IMR-90 (cell line): Measurements from ENCODE around the gene ZBP1. TPM values are rescaled to one million over a fixed set of nuclear protein-coding genes. Genes with fewer than 3 reads are reported as not detected.

Source experiments
- ATAC-seq: fragments of 200-7000 bp; cut with Tn5 transposase; 2 replicates; pipeline ENCODE4 v1.9.1; 2020; ENCODE audit warnings: low read depth, mild to moderate bottlenecking, moderate library complexity
- Bru-seq: library from RNA; stranded (reverse); fragments of 400-500 nt; gene quantifications from one replicate; lab custom pipeline; 2021; lab: Mats Ljungman, UMichigan
- BruChase-seq, 2 experiments: library from RNA; stranded (reverse); fragments of 400-500 nt; gene quantifications; one replicate each; lab custom pipeline; 2021; lab: Mats Ljungman, UMichigan
- BruUV-seq: library from RNA; stranded (reverse); fragments of 400-500 nt; replicated peaks from 2 replicates; lab custom pipeline; 2021; lab: Mats Ljungman, UMichigan
- CTCF ChIA-PET: fragments of 300-600 bp; formaldehyde crosslinking; extraction: SDS; loops from one replicate; lab custom pipeline; 2021; ENCODE audit warnings: antibody characterized with exemption; lab: Yijun Ruan, JAX
- POLR2A ChIA-PET: fragments of 300-600 bp; sonication (Branson Sonifier 250); formaldehyde crosslinking; loops from one replicate; lab custom pipeline; 2022; ENCODE audit warnings: antibody characterized with exemption; ENCODE audit not compliant: unreplicated experiment; lab: Charles Lee
- DNase-seq: peaks from one replicate; pipeline ENCODE4 v3.0.0; 2013
- H2AFZ ChIP-seq: replicated peaks from 2 replicates; pipeline ENCODE3; 2013; ENCODE audit warnings: low read length, mild to moderate bottlenecking; ENCODE audit not compliant: poor library complexity
- H2AK5ac ChIP-seq: 2 replicates; pipeline ENCODE4 v1.6.1; 2013; ENCODE audit warnings: low read depth, low read length, inconsistent platforms
- H2AK9ac ChIP-seq: replicated peaks from 2 replicates; pipeline ENCODE3; 2013; ENCODE audit warnings: mild to moderate bottlenecking, low read depth, low read length, moderate library complexity; ENCODE audit not compliant: poor library complexity
- H2BK120ac ChIP-seq: 2 replicates; pipeline ENCODE4 v1.6.1; 2013; ENCODE audit warnings: low read depth, low read length, inconsistent platforms
- H2BK15ac ChIP-seq: 3 replicates; pipeline ENCODE4 v1.6.1; 2013; ENCODE audit warnings: low read depth, low read length, inconsistent platforms
- H2BK20ac ChIP-seq: 2 replicates; pipeline ENCODE4 v1.6.1; 2013; ENCODE audit warnings: low read depth, mild to moderate bottlenecking, inconsistent platforms, low read length, moderate library complexity
- H2BK5ac ChIP-seq: 2 replicates; pipeline ENCODE4 v1.6.1; 2013; ENCODE audit warnings: mild to moderate bottlenecking, low read depth, low read length, inconsistent platforms; ENCODE audit not compliant: poor library complexity, severe bottlenecking
- H3K14ac ChIP-seq: replicated peaks from 2 replicates; pipeline ENCODE4 v1.6.1; 2013; ENCODE audit warnings: low read depth, low read length, inconsistent platforms
- H3K18ac ChIP-seq: 2 replicates; pipeline ENCODE4 v1.6.1; 2013; ENCODE audit warnings: low read depth, low read length, control low read depth
- H3K23ac ChIP-seq: 2 replicates; pipeline ENCODE4 v1.6.1; 2013; ENCODE audit warnings: low read depth, low read length, inconsistent platforms
- H3K27ac ChIP-seq: 2 replicates; pipeline ENCODE4 v1.5.1; 2013; ENCODE audit warnings: mild to moderate bottlenecking, control low read depth, low read length; ENCODE audit not compliant: insufficient read depth
- H3K27me3 ChIP-seq: 2 replicates; pipeline ENCODE4 v1.6.1; 2013; ENCODE audit warnings: low read length; ENCODE audit not compliant: control insufficient read depth, insufficient read depth
- H3K36me3 ChIP-seq: 2 replicates; pipeline ENCODE4 v1.6.1; 2013; ENCODE audit warnings: low read length, mixed read lengths; ENCODE audit not compliant: control insufficient read depth, insufficient read depth
- H3K4ac ChIP-seq: 2 replicates; pipeline ENCODE4 v1.6.1; 2013; ENCODE audit warnings: low read depth, low read length, inconsistent platforms
- H3K4me1 ChIP-seq: 2 replicates; pipeline ENCODE4 v1.6.1; 2013; ENCODE audit warnings: low read length, mixed read lengths; ENCODE audit not compliant: control insufficient read depth, insufficient read depth
- H3K4me2 ChIP-seq: 2 replicates; pipeline ENCODE4 v1.6.1; 2013; ENCODE audit warnings: low read depth, mild to moderate bottlenecking, control low read depth, low read length, moderate library complexity
- H3K4me3 ChIP-seq: 2 replicates; pipeline ENCODE4 v1.5.1; 2013; ENCODE audit warnings: low read depth, mild to moderate bottlenecking, control low read depth, low read length, moderate library complexity; ENCODE audit not compliant: insufficient read depth
- H3K56ac ChIP-seq: 2 replicates; pipeline ENCODE4 v1.6.1; 2013; ENCODE audit warnings: low read length, inconsistent platforms; ENCODE audit not compliant: insufficient read depth; ENCODE audit errors: extremely low read depth
- H3K79me1 ChIP-seq, 2 experiments: 2 replicates each; pipeline ENCODE4 v1.6.1; 2013; ENCODE audit warnings: low read length in 2 of 2, inconsistent platforms in 1 of 2, low read depth in 1 of 2
- H3K9ac ChIP-seq: 2 replicates; pipeline ENCODE4 v1.6.1; 2013; ENCODE audit warnings: low read depth, low read length, control low read depth
- H3K9me1 ChIP-seq: 2 replicates; pipeline ENCODE4 v1.6.1; 2013; ENCODE audit warnings: low read length, inconsistent platforms; ENCODE audit not compliant: insufficient read depth
- H3K9me3 ChIP-seq: 2 replicates; pipeline ENCODE4 v1.6.1; 2013; ENCODE audit warnings: low read length; ENCODE audit not compliant: control insufficient read depth, insufficient read depth
- H4K20me1 ChIP-seq: 2 replicates; pipeline ENCODE4 v1.6.1; 2013; ENCODE audit warnings: low read length, inconsistent platforms; ENCODE audit not compliant: insufficient read depth
- H4K5ac ChIP-seq: 2 replicates; pipeline ENCODE4 v1.6.1; 2013; ENCODE audit warnings: mild to moderate bottlenecking, low read depth, low read length, control low read depth
- H4K8ac ChIP-seq, 2 experiments: 2 replicates each; pipeline ENCODE4 v1.6.1; 2013; ENCODE audit warnings: low read depth in 2 of 2, low read length in 2 of 2, control low read depth in 1 of 2, inconsistent platforms in 1 of 2
- H4K91ac ChIP-seq: 2 replicates; pipeline ENCODE4 v1.6.1; 2013; ENCODE audit warnings: low read depth, low read length, inconsistent platforms; ENCODE audit not compliant: insufficient read depth
- BHLHE40 ChIP-seq: fragments of 150-350 bp; IDR thresholded peaks from 2 replicates; pipeline ENCODE4 v1.6.1; 2016; ENCODE audit warnings: mild to moderate bottlenecking, low read depth, low read length
- CEBPB ChIP-seq: IDR thresholded peaks from 2 replicates; pipeline ENCODE4 v1.6.1; 2012; ENCODE audit warnings: low read depth, low read length, improper control_type of control experiment
- CHD1 ChIP-seq: IDR thresholded peaks from 2 replicates; pipeline ENCODE4 v1.6.1; 2012; ENCODE audit warnings: low read depth, low read length, improper control_type of control experiment
- FOS ChIP-seq: fragments of 150-350 bp; IDR thresholded peaks from 2 replicates; pipeline ENCODE4 v1.6.1; 2016; ENCODE audit warnings: low read depth, low read length
- MAFK ChIP-seq: IDR thresholded peaks from 2 replicates; pipeline ENCODE4 v1.6.1; 2012; ENCODE audit warnings: low read depth, low read length, improper control_type of control experiment
- MXI1 ChIP-seq: IDR thresholded peaks from 2 replicates; pipeline ENCODE4 v1.6.1; 2012; ENCODE audit warnings: low read depth, mild to moderate bottlenecking, low read length, moderate library complexity, borderline replicate concordance
- NFE2L2 ChIP-seq: fragments of 150-350 bp; IDR thresholded peaks from 2 replicates; pipeline ENCODE4 v1.6.1; 2016; ENCODE audit warnings: low read depth, mild to moderate bottlenecking, low read length
- POLR2A ChIP-seq: IDR thresholded peaks from 2 replicates; pipeline ENCODE4 v1.6.1; 2012; ENCODE audit warnings: mild to moderate bottlenecking, low read depth, low read length
- RAD21 ChIP-seq: IDR thresholded peaks from 2 replicates; pipeline ENCODE4 v1.6.1; 2012; ENCODE audit warnings: low read length, improper control_type of control experiment
- RCOR1 ChIP-seq: IDR thresholded peaks from 2 replicates; pipeline ENCODE4 v1.6.1; 2012; ENCODE audit warnings: mild to moderate bottlenecking, low read length, improper control_type of control experiment; ENCODE audit not compliant: insufficient replicate concordance
- RFX5 ChIP-seq: IDR thresholded peaks from 2 replicates; pipeline ENCODE4 v1.8.0; 2012; ENCODE audit warnings: low read depth, mild to moderate bottlenecking, low read length, moderate library complexity
- SMC3 ChIP-seq: fragments of 150-350 bp; IDR thresholded peaks from 2 replicates; pipeline ENCODE4 v1.6.1; 2016; ENCODE audit warnings: low read depth, mild to moderate bottlenecking, antibody characterized with exemption, low read length, moderate library complexity
- WGBS, 2 experiments: methylation state at CpG; one replicate each; pipeline versions ENCODE4 v1.1.5 to v1.1.7; 2013; ENCODE audit warnings: missing lambda C conversion rate in 2 of 2; ENCODE audit not compliant: insufficient read length in 1 of 2; ENCODE audit errors: extremely low coverage in 2 of 2; 5-methylcytosine and 5-hydroxymethylcytosine counted together
- dilution Hi-C: fragments of 300-500 bp; cut with HindIII; formaldehyde crosslinking; loops from one replicate; pipeline ENCODE4 v1.14.3; 2018; ENCODE audit warnings: low sequenced_read_pairs; ENCODE audit not compliant: unreplicated experiment
- in situ Hi-C: fragments of 300-500 bp; cut with MboI; formaldehyde crosslinking; loops from 3 replicates; pipeline ENCODE4 v1.14.3; 2019; ENCODE audit warnings: low sequenced_read_pairs, inconsistent platforms, mixed read lengths
- intact Hi-C: fragments of 100-400 bp; cut with micrococcal nuclease; formaldehyde crosslinking; loops from 2 replicates; pipeline ENCODE4 v1.10.0; 2022
- long read RNA-seq: library from polyadenylated mRNA; unstranded; transcript quantifications from one replicate; pipeline ENCODE4 v2.0.0, GENCODE V29; 2021; ENCODE audit not compliant: unreplicated experiment
- polyA plus RNA-seq, 3 experiments: library from polyadenylated mRNA; depleted of rRNA; stranded (reverse); fragments of >200 nt; gene quantifications; 2 replicates each; pipeline ENCODE4 v1.2.3, GENCODE V29; 2012; ENCODE audit warnings: low replicate concordance in 1 of 3
- total RNA-seq: library from RNA; depleted of rRNA; stranded (reverse); fragments of >200 nt; gene quantifications from 2 replicates; pipeline ENCODE4 v1.2.3, GENCODE V29; 2012; rRNA removed
- TF ChIP-seq, protein P1 (sequence below): conservative IDR thresholded peaks from 2 replicates; pipeline ENCODE4 v1.5.1; 2012; ENCODE audit warnings: mild to moderate bottlenecking, low read depth, low read length, improper control_type of control experiment
- TF ChIP-seq, protein P2 (sequence below): fragments of 150-350 bp; IDR thresholded peaks from 2 replicates; pipeline ENCODE4 v1.6.1; 2017; ENCODE audit warnings: mild to moderate bottlenecking, antibody characterized with exemption, low read length, low read depth

The ZBP1 gene, protein sequence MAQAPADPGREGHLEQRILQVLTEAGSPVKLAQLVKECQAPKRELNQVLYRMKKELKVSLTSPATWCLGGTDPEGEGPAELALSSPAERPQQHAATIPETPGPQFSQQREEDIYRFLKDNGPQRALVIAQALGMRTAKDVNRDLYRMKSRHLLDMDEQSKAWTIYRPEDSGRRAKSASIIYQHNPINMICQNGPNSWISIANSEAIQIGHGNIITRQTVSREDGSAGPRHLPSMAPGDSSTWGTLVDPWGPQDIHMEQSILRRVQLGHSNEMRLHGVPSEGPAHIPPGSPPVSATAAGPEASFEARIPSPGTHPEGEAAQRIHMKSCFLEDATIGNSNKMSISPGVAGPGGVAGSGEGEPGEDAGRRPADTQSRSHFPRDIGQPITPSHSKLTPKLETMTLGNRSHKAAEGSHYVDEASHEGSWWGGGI
- total RNA-seq: not detected in 2 replicates
- polyA plus RNA-seq (2012; rRNA removed): not detected in 2 replicates
- not detected in 2 replicates for polyA plus RNA-seq (2012; cell fraction: cytosol; rRNA removed)
- not detected in 2 replicates for polyA plus RNA-seq (2012; cell fraction: nucleus; rRNA removed; ENCODE audit: low replicate concordance)
- Bru-seq, nascent RNA: not detected
- BruChase-seq, experiment 1, labeled RNA remaining after a 6-hour chase: percentile 5 among the genes with signal in this experiment
- not detected for BruChase-seq, experiment 2, labeled RNA remaining after a 2-hour chase
- long read RNA-seq: 0 reads

DNA sequence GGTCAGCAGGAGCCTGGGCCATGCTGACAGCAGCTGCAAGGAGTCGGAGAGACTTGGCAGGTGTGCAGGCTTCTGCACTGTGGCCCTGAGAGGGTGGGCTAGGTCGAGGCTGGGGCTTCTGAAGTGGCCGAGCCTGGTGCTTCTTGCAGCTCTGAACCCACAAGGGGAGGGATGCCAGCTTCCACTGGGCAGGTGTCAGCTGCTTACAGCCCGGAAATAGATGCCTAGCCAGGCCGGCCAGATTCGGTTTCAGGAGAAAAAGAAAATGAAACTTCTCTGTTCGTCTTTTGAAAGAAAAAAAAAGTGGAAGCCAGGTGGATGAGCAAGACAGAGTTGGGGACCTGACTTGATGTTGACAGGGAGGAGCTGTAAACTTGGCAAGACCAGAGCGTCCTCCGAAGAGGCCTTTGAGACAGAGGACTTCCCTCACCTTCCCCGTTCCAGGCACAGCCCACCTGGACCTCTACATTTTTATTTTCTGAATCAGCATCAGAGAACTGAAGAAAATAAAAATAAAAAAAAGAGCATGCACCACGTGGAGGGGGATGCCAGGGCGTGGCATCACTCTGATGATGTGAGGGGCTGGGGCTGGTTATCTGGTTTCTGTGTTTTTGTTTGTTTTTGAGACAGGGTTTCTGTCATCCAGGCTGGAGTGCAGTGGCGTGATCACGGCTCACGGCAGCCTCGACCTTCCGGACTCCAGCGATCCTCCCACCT, at the start of gene ZBP1:
Gene ZBP1 (minus strand): TSS at position 153 of the 717 bp plus-strand sequence. CDS start 131 bp downstream, at position 22.
- in situ Hi-C loops: no loop called here
- TF ChIP-seq, protein P1, sequence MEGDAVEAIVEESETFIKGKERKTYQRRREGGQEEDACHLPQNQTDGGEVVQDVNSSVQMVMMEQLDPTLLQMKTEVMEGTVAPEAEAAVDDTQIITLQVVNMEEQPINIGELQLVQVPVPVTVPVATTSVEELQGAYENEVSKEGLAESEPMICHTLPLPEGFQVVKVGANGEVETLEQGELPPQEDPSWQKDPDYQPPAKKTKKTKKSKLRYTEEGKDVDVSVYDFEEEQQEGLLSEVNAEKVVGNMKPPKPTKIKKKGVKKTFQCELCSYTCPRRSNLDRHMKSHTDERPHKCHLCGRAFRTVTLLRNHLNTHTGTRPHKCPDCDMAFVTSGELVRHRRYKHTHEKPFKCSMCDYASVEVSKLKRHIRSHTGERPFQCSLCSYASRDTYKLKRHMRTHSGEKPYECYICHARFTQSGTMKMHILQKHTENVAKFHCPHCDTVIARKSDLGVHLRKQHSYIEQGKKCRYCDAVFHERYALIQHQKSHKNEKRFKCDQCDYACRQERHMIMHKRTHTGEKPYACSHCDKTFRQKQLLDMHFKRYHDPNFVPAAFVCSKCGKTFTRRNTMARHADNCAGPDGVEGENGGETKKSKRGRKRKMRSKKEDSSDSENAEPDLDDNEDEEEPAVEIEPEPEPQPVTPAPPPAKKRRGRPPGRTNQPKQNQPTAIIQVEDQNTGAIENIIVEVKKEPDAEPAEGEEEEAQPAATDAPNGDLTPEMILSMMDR: no peak
- no peak for TF ChIP-seq RCOR1
- TF ChIP-seq POLR2A: no peak
- no peak for TF ChIP-seq RFX5
- TF ChIP-seq MXI1: no peak
- TF ChIP-seq, protein P2, sequence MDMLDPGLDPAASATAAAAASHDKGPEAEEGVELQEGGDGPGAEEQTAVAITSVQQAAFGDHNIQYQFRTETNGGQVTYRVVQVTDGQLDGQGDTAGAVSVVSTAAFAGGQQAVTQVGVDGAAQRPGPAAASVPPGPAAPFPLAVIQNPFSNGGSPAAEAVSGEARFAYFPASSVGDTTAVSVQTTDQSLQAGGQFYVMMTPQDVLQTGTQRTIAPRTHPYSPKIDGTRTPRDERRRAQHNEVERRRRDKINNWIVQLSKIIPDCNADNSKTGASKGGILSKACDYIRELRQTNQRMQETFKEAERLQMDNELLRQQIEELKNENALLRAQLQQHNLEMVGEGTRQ: no peak
- TF ChIP-seq SMC3: no peak
- TF ChIP-seq MAFK: no peak
- TF ChIP-seq RAD21: no peak
- TF ChIP-seq CEBPB: no peak
- TF ChIP-seq FOS: no peak
- no peak for TF ChIP-seq BHLHE40
- no peak for TF ChIP-seq CHD1
- no peak for TF ChIP-seq NFE2L2

More for the DNA sequence above, at the start of gene ZBP1:
- Histone ChIP-seq H3K9ac (no peak within 1 kb of the TSS), H2AK9ac (no peak within 1 kb of the TSS), H2BK20ac (no peak within 1 kb of the TSS), H4K91ac (no peak within 1 kb of the TSS), H3K27me3 (peaks cover 9% of the 10 kb centered on the region), H3K14ac (no peak within 1 kb of the TSS), H2AFZ (no peak within 1 kb of the TSS), H3K4me2 (no peak within 1 kb of the TSS), H3K79me1 (no peaks in the 10 kb centered on the region), H2AK5ac (no peak within 1 kb of the TSS), H3K4me3 (no peak within 1 kb of the TSS), H4K5ac (no peak within 1 kb of the TSS), H3K4ac (no peak within 1 kb of the TSS), H4K8ac (no peak within 1 kb of the TSS), H2BK5ac (no peak within 1 kb of the TSS), H2BK120ac (no peak within 1 kb of the TSS), H3K9me1 (no peaks in the 10 kb centered on the region), H3K23ac (no peak within 1 kb of the TSS), H4K20me1 (no peaks in the 10 kb centered on the region), H3K9me3 (peaks cover 3% of the 10 kb centered on the region; the same call in 1 of the 2 replicates), H3K56ac (no peak within 1 kb of the TSS), H2BK15ac (no peak within 1 kb of the TSS), H3K4me1 (no peaks in the 10 kb centered on the region), H3K18ac (no peak within 1 kb of the TSS), H3K27ac (no peak within 1 kb of the TSS), H3K36me3 (no peaks in the 10 kb centered on the region)
- BruUV-seq: no TSS peak
- no peak for ATAC-seq
- POLR2A ChIA-PET: no interaction called here
- CTCF ChIA-PET: interaction anchor here (0.6 to 0.7 kb wide), 2 partner anchors 87 to 1069 kb away, joined by 3 read pairs; no protein-coding TSS in a partner anchor
- no peak for DNase-seq
- 40% methylated on average over 1 of the region's 18 CpGs; no CpG with 5 or more reads in 1 of the 2 experiments for WGBS, 2 experiments
- intact Hi-C loops: no loop called here
- dilution Hi-C loops: no loop called here
